ENCODE results near the gene PARVB.

GRCh38 chr22:44129619-44129976 lies 105.5 kb downstream of the PARVB start:
- TF ChIP-seq ZNF639 (tag by site-specific recombination; IDR thresholded peaks at IDR 0.05), result no peak
- TF ChIP-seq REST (tag by site-specific recombination; IDR thresholded peaks at IDR 0.05), result peak; percentile 41; the same call in 1 of the 2 replicates
- no peak for TF ChIP-seq ZNF23 (tag by site-specific recombination; IDR thresholded peaks at IDR 0.05; ENCODE audit: borderline replicate concordance)
- no peak for TF ChIP-seq ATF2 (tag by site-specific recombination; IDR thresholded peaks at IDR 0.05; ENCODE audit: low read depth)
- no peak for TF ChIP-seq CTCF (tag by site-specific recombination; IDR thresholded peaks at IDR 0.05)

Measured in HEK293 (cell line).